ENCODE data around the gene TYMP. TPM values are rescaled to one million over a fixed set of nuclear protein-coding genes. Genes with fewer than 3 reads are reported as not detected.
"Not testable (repeated sequence)": the region's sequence is repeated elsewhere in the genome, so short reads cannot be mapped to it uniquely, and the experiment has no call there.

TYMP gene
- total RNA-seq, 1 donor from 2014 or later: 12.7 TPM

- intact Hi-C loops (cut with micrococcal nuclease): no loop called here
- DNase-seq (peak; percentile 53), ATAC-seq (no peak)
Observed at GRCh38 chr22:50528682-50529415, 963 bp downstream of the TYMP start.

GRCh38 chr22:50527921-50528681 lies 1.7 kb downstream of the TYMP start:
- no peak for DNase-seq
- intact Hi-C loops (cut with micrococcal nuclease): no loop called here
- no peak for ATAC-seq

GRCh38 chr22:50526834-50527801 lies 2.7 kb downstream of the TYMP start:
- intact Hi-C loops (cut with micrococcal nuclease): no loop called here
- peak; percentile 73 for DNase-seq

GRCh38 chr22:50526108-50526833 lies 3.5 kb downstream of the TYMP start:
- DNase-seq (peak; percentile 88), ATAC-seq (peak; percentile 41)
- intact Hi-C loops (cut with micrococcal nuclease): no loop called here

More at GRCh38 chr22:50526834-50527801, 2.7 kb downstream of the TYMP start:
- peak; percentile 6 for ATAC-seq

- intact Hi-C loops (cut with micrococcal nuclease): no loop called here
- peak; percentile 28 for ATAC-seq
Observed at GRCh38 chr22:50525858-50526107, 4.0 kb downstream of the TYMP start.

GRCh38 chr22:50525104-50525857 lies 4.5 kb downstream of the TYMP start, which contains the start of gene SCO2:
SCO2 (minus strand) TSS chr22:50525598; CDS start chr22:50524411, 1,187 bp downstream.
- intact Hi-C loops (cut with micrococcal nuclease): no loop called here
- ATAC-seq (peak; percentile 75), DNase-seq (peak; percentile 99)

More at GRCh38 chr22:50525858-50526107, 4.0 kb downstream of the TYMP start:
- no peak for DNase-seq

- DNase-seq (no peak), ATAC-seq (no peak)
- intact Hi-C loops (cut with micrococcal nuclease): no loop called here
Observed at GRCh38 chr22:50524676-50525103, 5.1 kb downstream of the TYMP start.

GRCh38 chr22:50523806-50524675 lies 5.8 kb downstream of the TYMP start:
- no peak for ATAC-seq
- no peak for DNase-seq
- intact Hi-C loops (cut with micrococcal nuclease): no loop called here

GRCh38 chr22:50523458-50523805 lies 6.4 kb downstream of the TYMP start:
- no peak for DNase-seq
- intact Hi-C loops (cut with micrococcal nuclease): no loop called here
- ATAC-seq: no peak

GRCh38 chr22:50522806-50523438 lies 6.9 kb downstream of the TYMP start:
- intact Hi-C loops (cut with micrococcal nuclease): no loop called here
- peak; percentile 31 for DNase-seq

GRCh38 chr22:50522208-50522805 lies 7.5 kb downstream of the TYMP start:
- DNase-seq (peak; percentile 30), ATAC-seq (no peak)
- intact Hi-C loops (cut with micrococcal nuclease): no loop called here

More at GRCh38 chr22:50522806-50523438, 6.9 kb downstream of the TYMP start:
- ATAC-seq: no peak

GRCh38 chr22:50521710-50522109 lies 8.1 kb downstream of the TYMP start:
- intact Hi-C loops (cut with micrococcal nuclease): no loop called here
- ATAC-seq: no peak
- peak; percentile 23 for DNase-seq

- DNase-seq: peak; percentile 27
Observed at GRCh38 chr22:50520826-50521453, 8.9 kb downstream of the TYMP start.

GRCh38 chr22:50520184-50520583 lies 9.6 kb downstream of the TYMP start:
- intact Hi-C loops (cut with micrococcal nuclease); ATAC-seq: not testable (repeated sequence)

More at GRCh38 chr22:50520826-50521453, 8.9 kb downstream of the TYMP start:
- no peak for ATAC-seq
- intact Hi-C loops (cut with micrococcal nuclease): no loop called here

GRCh38 chr22:50519151-50519550 lies 10.7 kb downstream of the TYMP start:
- ATAC-seq (no peak), DNase-seq (no peak)
- intact Hi-C loops (cut with micrococcal nuclease): no loop called here

More at GRCh38 chr22:50520184-50520583, 9.6 kb downstream of the TYMP start:
- not testable (repeated sequence) for DNase-seq

GRCh38 chr22:50518606-50519005 lies 11.2 kb downstream of the TYMP start:
- ATAC-seq (no peak), DNase-seq (no peak)
- intact Hi-C loops (cut with micrococcal nuclease): no loop called here

Data from left ventricle myocardium superior (tissue), 1 donor.